AG04450 (cell line): Measurements from ENCODE around the gene VAC14. TPM values are rescaled to one million over a fixed set of nuclear protein-coding genes. Genes with fewer than 3 reads are reported as not detected.

Source experiments
- CTCF ChIA-PET: fragments of 300-600, 350-600 bp; formaldehyde crosslinking; extraction: SDS; loops from one replicate; lab custom pipeline; 2022; ENCODE audit warnings: antibody characterized with exemption, inconsistent platforms; lab: Charles Lee
- POLR2A ChIA-PET: fragments of 350-600 bp; formaldehyde crosslinking; extraction: SDS; loops from one replicate; lab custom pipeline; 2021; ENCODE audit warnings: antibody characterized with exemption, inconsistent platforms; lab: Yijun Ruan, JAX
- DNase-seq: peaks from one replicate; pipeline ENCODE4 v3.0.0-alpha.2; 2011; ENCODE audit warnings: low read depth, low spot score
- H3K27ac ChIP-seq: one replicate; pipeline ENCODE4 v1.5.1; 2012; ENCODE audit warnings: low read depth, low read length, control low read depth
- H3K27me3 ChIP-seq: one replicate; pipeline ENCODE4 v1.6.0; 2012; ENCODE audit warnings: low read length; ENCODE audit not compliant: control insufficient read depth, insufficient read depth
- H3K4me3 ChIP-seq: 2 replicates; pipeline ENCODE4 v1.5.1; 2011; ENCODE audit warnings: mild to moderate bottlenecking, low read depth, low read length, control low read depth
- H3K9me3 ChIP-seq: 2 replicates; pipeline ENCODE4 v1.5.1; 2012; ENCODE audit warnings: low read length; ENCODE audit not compliant: control insufficient read depth, insufficient read depth
- CTCF ChIP-seq: IDR thresholded peaks from 2 replicates; pipeline ENCODE4 v1.5.1; 2011; ENCODE audit warnings: low read depth, low read length, control low read depth, inconsistent platforms
- polyA plus RNA-seq: library from polyadenylated mRNA; depleted of rRNA; stranded (reverse); fragments of >200 nt; gene quantifications from 2 replicates; pipeline ENCODE4 v1.2.3, GENCODE V29; 2011

VAC14 gene
- polyA plus RNA-seq, 1 experiment: 30.2 TPM

DNA sequence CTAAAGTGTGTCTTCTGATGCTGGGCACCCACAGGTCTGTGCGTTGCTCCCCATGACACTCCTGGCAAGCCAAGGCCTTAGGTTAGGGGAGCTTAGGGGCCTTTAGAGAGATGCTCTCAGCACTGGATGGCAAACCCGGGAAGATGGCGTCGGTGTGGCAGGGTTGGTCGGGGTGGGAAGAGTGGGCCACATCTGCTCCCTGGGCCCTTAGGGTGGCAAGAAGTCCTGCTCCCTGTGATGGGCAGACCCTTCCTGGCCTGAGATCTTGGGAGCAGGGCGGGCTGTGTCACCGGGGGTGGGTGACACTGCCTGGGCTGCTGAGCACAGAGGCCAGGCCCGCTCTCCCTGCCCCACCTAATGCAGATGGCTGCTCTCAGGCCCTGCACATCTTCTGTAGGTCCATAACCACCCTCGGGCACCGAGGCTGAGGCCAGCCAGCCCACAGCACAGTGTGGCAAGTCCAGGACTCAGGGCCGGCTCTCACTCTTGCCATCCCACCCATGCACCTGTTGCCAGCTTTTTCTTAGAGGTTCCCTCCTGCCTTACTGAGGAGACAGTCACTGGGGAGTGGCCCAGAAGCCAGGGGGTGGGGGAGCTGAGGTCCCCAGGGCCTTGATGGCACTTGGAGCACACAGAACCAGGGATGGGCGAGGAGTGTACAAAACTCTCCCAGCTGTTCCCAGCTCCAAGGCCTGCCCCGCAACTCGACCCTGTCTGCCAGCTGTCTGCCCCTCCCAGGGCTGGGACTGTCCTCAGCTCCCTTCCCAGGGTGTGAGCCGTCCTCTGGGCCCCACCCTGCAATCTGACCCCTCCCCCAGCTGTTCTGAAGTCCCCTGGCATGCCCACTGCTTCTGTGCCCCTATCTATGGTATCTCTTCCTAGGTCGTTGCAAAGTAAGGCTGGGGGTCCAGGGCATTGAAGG is 110.7 kb downstream of the VAC14 start:
- no peak for TF ChIP-seq CTCF
- H3K27ac ChIP-seq: no peak overlapping the region
- H3K9me3 ChIP-seq: no peaks in the 10 kb centered on the region; the same call in 1 of the 2 replicates
- POLR2A ChIA-PET: interaction anchor here (1.0 kb wide), 1 partner anchor 13 kb away, joined by 3 read pairs; no protein-coding TSS in a partner anchor
- H3K27me3 ChIP-seq: no peaks in the 10 kb centered on the region
- DNase-seq: no peak
- H3K4me3 ChIP-seq: no peak overlapping the region
- CTCF ChIA-PET: interaction anchor here (2.0 kb wide), 2 partner anchors 48 to 80 kb away, joined by 7 read pairs; no protein-coding TSS in a partner anchor

- Histone ChIP-seq H3K4me3 (no peak overlapping the region), H3K27ac (no peak overlapping the region), H3K9me3 (no peaks in the 10 kb centered on the region; the same call in 1 of the 2 replicates), H3K27me3 (no peaks in the 10 kb centered on the region)
- no peak for TF ChIP-seq CTCF
- CTCF ChIA-PET: interaction anchor here (2.0 to 3.3 kb wide), 3 partner anchors 49 to 82 kb away, joined by 7 to 27 read pairs (median 23); no protein-coding TSS in a partner anchor
- POLR2A ChIA-PET: interaction anchor here (0.7 to 2.0 kb wide), 3 partner anchors 14 to 71 kb away, joined by 3 to 14 read pairs (median 6); no protein-coding TSS in a partner anchor
- no peak for DNase-seq
Observed at GRCh38 chr16:70689035-70689969, 111.7 kb downstream of the VAC14 start.

GRCh38 chr16:70688246-70688742 is 112.7 kb downstream of the VAC14 start:
- Histone ChIP-seq H3K27ac (peak overlapping the region; percentile 78), H3K4me3 (no peak overlapping the region), H3K27me3 (no peaks in the 10 kb centered on the region), H3K9me3 (no peaks in the 10 kb centered on the region; the same call in 1 of the 2 replicates)
- ChIA-PET POLR2A (interaction anchor here (0.7 to 2.0 kb wide), 8 partner anchors 15 to 74 kb away, joined by 3 to 14 read pairs (median 6); no protein-coding TSS in a partner anchor), CTCF (interaction anchor here (0.6 to 3.3 kb wide), 6 partner anchors 15 to 107 kb away, joined by 3 to 27 read pairs (median 4); no protein-coding TSS in a partner anchor)
- no peak for DNase-seq
- no peak for TF ChIP-seq CTCF

GRCh38 chr16:70687671-70688245 is 113.2 kb downstream of the VAC14 start:
- no peak for TF ChIP-seq CTCF
- Histone ChIP-seq H3K4me3 (no peak overlapping the region), H3K27ac (peak overlapping the region; percentile 78), H3K27me3 (no peaks in the 10 kb centered on the region), H3K9me3 (no peaks in the 10 kb centered on the region; the same call in 1 of the 2 replicates)
- POLR2A ChIA-PET: interaction anchor here (0.6 to 2.0 kb wide), 11 partner anchors 15 to 166 kb away, joined by 3 to 14 read pairs (median 3); no protein-coding TSS in a partner anchor
- CTCF ChIA-PET: interaction anchor here (1.0 to 3.3 kb wide), 5 partner anchors 16 to 83 kb away, joined by 3 to 27 read pairs (median 4); no protein-coding TSS in a partner anchor
- DNase-seq: no peak
